Heart right ventricle (tissue), 16 donors: ENCODE results near the gene SMAD2. TPM values are rescaled to one million over a fixed set of nuclear protein-coding genes. Genes with fewer than 3 reads are reported as not detected.

Experiments
- ATAC-seq, 8 donors: fragments of 200-7000 bp; cut with Tn5 transposase; one replicate each; pipeline ENCODE4 v1.9.1; 2020; ENCODE audit warnings: mild to moderate bottlenecking in 8 of 8, moderate library complexity in 8 of 8, moderate number of reproducible peaks in 1 of 8
- DNase-seq, 2 donors: peaks; one replicate each; pipeline ENCODE4 v3.0.0-alpha.2; 2020
- H3K27ac ChIP-seq, 10 donors: fragments of 200-600 bp; sonication (generic) in 2 of 10; one replicate each; pipeline versions ENCODE4 v1.5.0 to v1.8.0; 2020 to 2022; ENCODE audit warnings: mild to moderate bottlenecking in 3 of 10
- H3K27me3 ChIP-seq, 7 donors: fragments of 200-600 bp; one replicate each; pipeline ENCODE4 v1.8.0; 2021 to 2022; ENCODE audit warnings: mild to moderate bottlenecking in 2 of 7
- H3K36me3 ChIP-seq, 9 donors: fragments of 200-600 bp; sonication (generic) in 1 of 9; one replicate each; pipeline versions ENCODE4 v1.5.0 to v1.8.0; 2020 to 2022; ENCODE audit warnings: mild to moderate bottlenecking in 2 of 9
- H3K4me1 ChIP-seq, 9 donors: fragments of 200-600 bp; sonication (generic) in 1 of 9; one replicate each; pipeline versions ENCODE4 v1.5.0 to v1.8.0; 2020 to 2022; ENCODE audit warnings: mild to moderate bottlenecking in 4 of 9
- H3K4me3 ChIP-seq, 10 donors: fragments of 200-600 bp; sonication (generic) in 2 of 10; one replicate each; pipeline versions ENCODE4 v1.5.0 to v1.8.0; 2020 to 2022; ENCODE audit warnings: mild to moderate bottlenecking in 7 of 10, moderate library complexity in 2 of 10
- H3K9me3 ChIP-seq, 11 donors: fragments of 200-600 bp in 10 of 11; sonication (generic) in 2 of 11; one replicate each; pipeline versions ENCODE4 v1.5.0 to v1.8.0; 2013 to 2022; ENCODE audit warnings: mild to moderate bottlenecking in 2 of 11, control low read depth in 1 of 11, moderate library complexity in 1 of 11
- WGBS, 2 donors: extraction: QIAGEN DNeasy Blood & Tissue Kit; methylation state at CpG; one replicate each; pipeline ENCODE4 v1.1.7; 2013; ENCODE audit warnings: inconsistent platforms in 1 of 2; 5-methylcytosine and 5-hydroxymethylcytosine counted together
- intact Hi-C, 10 donors: fragments of 100-400 bp; cut with DNase I; formaldehyde crosslinking; loops; one replicate each; pipeline versions ENCODE4 v1.11.1 to v1.14.2; 2022
- polyA plus RNA-seq, 2 donors: library from polyadenylated mRNA; stranded (reverse); fragments of 200-250 nt; gene quantifications; one replicate each; pipeline ENCODE4 v1.2.3, GENCODE V29; 2013
- total RNA-seq, 10 donors: library from RNA; stranded (reverse); fragmentation: NEBNext Ultra II Directional in 3 of 10; extraction: Animal tissue kit (Norgen Biotek cat#: 25700) in 3 of 10; gene quantifications; one replicate each; pipeline versions ENCODE4 v1.2.1 to v1.2.4, GENCODE V29; 2021 to 2023
- TF ChIP-seq, protein P1 (sequence below), 9 donors: fragments of 200-600 bp; sonication (generic) in 2 of 9; IDR thresholded peaks; one replicate each; pipeline versions ENCODE4 v1.5.0 to v1.8.0; 2021 to 2022; ENCODE audit warnings: antibody characterized with exemption in 9 of 9, mild to moderate bottlenecking in 5 of 9, moderate library complexity in 1 of 9
- donor health status: Arrhythmogenic right ventricular cardiomyopathy.
- donor health status: ischemic (EF 13 %, LVEDD 7.1; RV severe dilation, severe dysfunction).
- donor health status: healthy with polysubstance abuse.
- donor health status: DM: no; HTN: yes; CAD: no.
- donor health status: DM: no; HTN: no; CAD: no.
- donor health status: ischemic (EF 25% LVEDD 6.9; RV normal size, moderate dysfunction).
- donor health status: ischemic (EF 25% LVEDD 5.7; RV mildly dilated, moderate dysfunction).
- donor health status: healthy.
- donor health status: DM: yes; HTN: yes; CAD: no.
- donor health status: Ischemic cardiomyopathy.
- donor health status: ischemic (EF 35%, LVEDD 5.7; RV mildly dilated, moderate dysfunction).
- donor health status: nonischemic (EF 11% LVEDD 7.7; RV severe dilation, severe dysfunction).
- donor health status: DM: yes; HTN: yes; CAD: no.
- donor health status: PGD.
- donor health status: ischemic (EF 29% LVEDD 5.4; RV normal size, mild dysfunction).
- donor health status: nonischemic (EF 23%, LVEDD 6.1; RV moderate dilation, normal function).

The SMAD2 gene
- total and polyA plus RNA-seq, 12 donors, result 11.6 to 118 (median 92.9) TPM

GRCh38 chr18:47953471-47953931 lies 23.0 kb upstream of the SMAD2 start:
- Histone ChIP-seq H3K36me3 (no peaks in the 10 kb centered on the region), H3K4me3 (no peak overlapping the region), H3K4me1 (peaks cover 0 to 22% (median 9%) of the 10 kb centered on the region in 9 donors), H3K27ac (peak overlapping the region in 2 of 10 donors; percentile 14 to 43), H3K27me3 (no peaks in the 10 kb centered on the region), H3K9me3 (no peaks in the 10 kb centered on the region)
- 47 to 55% methylated on average over 6 of the region's 6 CpGs for WGBS, 2 donors
- intact Hi-C loops, result loop anchor here in 1 of 10 donors (10.0 kb wide), 1 partner anchor 139 kb away; no protein-coding TSS in a partner anchor
- TF ChIP-seq, protein P1, sequence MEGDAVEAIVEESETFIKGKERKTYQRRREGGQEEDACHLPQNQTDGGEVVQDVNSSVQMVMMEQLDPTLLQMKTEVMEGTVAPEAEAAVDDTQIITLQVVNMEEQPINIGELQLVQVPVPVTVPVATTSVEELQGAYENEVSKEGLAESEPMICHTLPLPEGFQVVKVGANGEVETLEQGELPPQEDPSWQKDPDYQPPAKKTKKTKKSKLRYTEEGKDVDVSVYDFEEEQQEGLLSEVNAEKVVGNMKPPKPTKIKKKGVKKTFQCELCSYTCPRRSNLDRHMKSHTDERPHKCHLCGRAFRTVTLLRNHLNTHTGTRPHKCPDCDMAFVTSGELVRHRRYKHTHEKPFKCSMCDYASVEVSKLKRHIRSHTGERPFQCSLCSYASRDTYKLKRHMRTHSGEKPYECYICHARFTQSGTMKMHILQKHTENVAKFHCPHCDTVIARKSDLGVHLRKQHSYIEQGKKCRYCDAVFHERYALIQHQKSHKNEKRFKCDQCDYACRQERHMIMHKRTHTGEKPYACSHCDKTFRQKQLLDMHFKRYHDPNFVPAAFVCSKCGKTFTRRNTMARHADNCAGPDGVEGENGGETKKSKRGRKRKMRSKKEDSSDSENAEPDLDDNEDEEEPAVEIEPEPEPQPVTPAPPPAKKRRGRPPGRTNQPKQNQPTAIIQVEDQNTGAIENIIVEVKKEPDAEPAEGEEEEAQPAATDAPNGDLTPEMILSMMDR (IDR thresholded peaks at IDR 0.05), result no peak
- ATAC-seq (peak in 7 of 8 donors; percentile 39 to 72 (median 45)), DNase-seq (peak in 1 of 2 donors; percentile 15)

- Histone ChIP-seq H3K36me3 (no peaks in the 10 kb centered on the region), H3K27me3 (no peaks in the 10 kb centered on the region), H3K4me3 (no peak overlapping the region), H3K4me1 (peaks cover 0 to 22% (median 9%) of the 10 kb centered on the region in 9 donors), H3K9me3 (no peaks in the 10 kb centered on the region), H3K27ac (no peak overlapping the region)
- 79 to 81% methylated on average over 2 of the region's 2 CpGs for WGBS, 2 donors
- TF ChIP-seq, protein P1 (IDR thresholded peaks at IDR 0.05), result no peak
- no peak for DNase-seq
- intact Hi-C loops, result loop anchor here in 1 of 10 donors (10.0 kb wide), 1 partner anchor 136 kb away; no protein-coding TSS in a partner anchor
- ATAC-seq, result no peak
Observed at GRCh38 chr18:47950511-47950910, 20.1 kb upstream of the SMAD2 start.

DNA sequence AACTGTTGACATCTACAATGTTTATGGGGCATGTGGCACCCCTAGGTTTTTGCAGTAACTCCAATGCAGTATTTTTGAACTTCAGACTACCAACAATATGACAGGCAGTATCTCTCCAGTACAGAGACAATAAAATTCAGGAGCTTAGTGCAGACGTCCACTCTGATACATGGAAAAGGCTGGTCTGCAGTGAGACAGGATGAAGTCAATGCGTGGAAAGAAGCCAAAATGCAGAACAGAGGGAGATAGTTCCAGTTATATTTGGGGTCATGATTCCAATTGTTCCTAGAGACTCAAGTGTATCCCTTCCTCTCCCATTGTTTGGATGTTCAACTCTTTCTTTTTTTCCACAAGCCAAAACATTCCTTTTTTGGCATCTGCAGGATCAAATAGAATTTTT lies 18.7 kb upstream of the SMAD2 start:
- no peaks in the 10 kb centered on the region for H3K9me3 ChIP-seq
- intact Hi-C loops, result loop anchor here in 1 of 10 donors (10.0 kb wide), 1 partner anchor 54 kb away; no protein-coding TSS in a partner anchor
- peak in 1 of 2 donors; percentile 10 for DNase-seq
- TF ChIP-seq, protein P1 (IDR thresholded peaks at IDR 0.05), result no peak
- H3K27me3 ChIP-seq, result no peaks in the 10 kb centered on the region
- peak in 4 of 8 donors; percentile 24 to 92 (median 33) for ATAC-seq
- 18 to 19% methylated on average over 2 of the region's 2 CpGs for WGBS, 2 donors
- H3K4me1 ChIP-seq, result peaks cover 0 to 22% (median 9%) of the 10 kb centered on the region in 9 donors
- H3K4me3 ChIP-seq, result no peak overlapping the region
- peak overlapping the region in 1 of 10 donors; percentile 41 for H3K27ac ChIP-seq
- no peaks in the 10 kb centered on the region for H3K36me3 ChIP-seq

GRCh38 chr18:47946889-47947288 lies 16.4 kb upstream of the SMAD2 start:
- Histone ChIP-seq H3K9me3 (no peaks in the 10 kb centered on the region), H3K36me3 (no peaks in the 10 kb centered on the region), H3K27ac (no peak overlapping the region), H3K4me1 (peaks cover 0 to 11% (median 3%) of the 10 kb centered on the region in 9 donors), H3K4me3 (no peak overlapping the region), H3K27me3 (no peaks in the 10 kb centered on the region)
- DNase-seq (no peak), ATAC-seq (no peak)
- intact Hi-C loops, result loop anchor here in 1 of 10 donors (10.0 kb wide), 1 partner anchor 52 kb away; no protein-coding TSS in a partner anchor
- TF ChIP-seq, protein P1 (IDR thresholded peaks at IDR 0.05), result no peak
- 93 to 97% methylated on average over 4 of the region's 4 CpGs for WGBS, 2 donors
